Measurements from ENCODE around the gene PCK1. TPM values are rescaled to one million over a fixed set of nuclear protein-coding genes. Genes with fewer than 3 reads are reported as not detected.

Gene PCK1
- total and polyA plus RNA-seq, 2 of the 13 experiments (the other 11 are each of a cell fraction or from before 2014, with no cell fraction given) = 6.5 to 12.6 TPM

GRCh38 chr20:57610261-57610952 is 49.5 kb downstream of the PCK1 start:
- intact Hi-C loops (cut with micrococcal nuclease; ENCODE audit: unreplicated experiment) = no loop called here
- Histone ChIP-seq H3K27ac (ENCODE audit: extremely low read length, insufficient read depth, low read length) (no peak overlapping the region), H3K9me3 (ENCODE audit: low read length) (no peaks in the 10 kb centered on the region), H3K27me3 (ENCODE audit: control insufficient read depth in 1 of 2, insufficient read depth in 2 of 2, low read length in 2 of 2) (peaks cover 20 to 65% of the 10 kb centered on the region in 2 experiments; a peak in 3 of 5 replicates), H3K36me3 (replicated peaks in 1 of 2; ENCODE audit: control insufficient read depth in 1 of 2, insufficient read depth in 2 of 2, low read length in 2 of 2) (no peaks in the 10 kb centered on the region), H3K4me1 (ENCODE audit: insufficient read depth, low read length) (no peaks in the 10 kb centered on the region), H3K4me3 (replicated peaks in 1 of 3; ENCODE audit: insufficient read depth in 1 of 3, low read depth in 2 of 3, low read length in 3 of 3) (no peak overlapping the region), H2AFZ (ENCODE audit: low read length) (no peak overlapping the region), H3K79me2 (ENCODE audit: insufficient read depth, low read length) (no peaks in the 10 kb centered on the region), H4K20me1 (ENCODE audit: insufficient read depth, low read length) (no peaks in the 10 kb centered on the region; the same call in 1 of the 2 replicates), H3K9ac (ENCODE audit: insufficient read depth, low read depth, low read length) (no peak overlapping the region), H3K4me2 (ENCODE audit: low read depth, low read length) (no peak overlapping the region)
- TF ChIP-seq ZBTB40 (IDR thresholded peaks at IDR 0.05) (no peak), ZBTB40 (CRISPR knock-in tag; IDR thresholded peaks at IDR 0.05) (no peak), ZNF263 (CRISPR knock-in tag; IDR thresholded peaks at IDR 0.05) (0 out of 2 replicates have a peak, but pooled peaks have one; percentile 19)
- CTCF ChIA-PET (ENCODE audit: low intra/inter-chr PET ratio, low total read pairs) = no interaction called here
- POLR2A ChIA-PET = no interaction called here
- 7% methylated on average over 14 of the region's 18 CpGs for WGBS (ENCODE audit: low lambda C conversion rate)
- BruUV-seq (replicated peaks) = no TSS peak
- no peak for FAIRE-seq
- in situ Hi-C loops (cut with HindIII; ENCODE audit: extremely low pct_ligation_motif_present, low pct_unique_long_range_greater_than_20kb) = no loop called here
- no peak for DNase-seq (ENCODE audit: low spot score)
- peak; percentile 10; the same call in 2 of the 3 replicates for ATAC-seq
